ENCODE results near the gene C1orf52. TPM values are rescaled to one million over a fixed set of nuclear protein-coding genes. Genes with fewer than 3 reads are reported as not detected.

Gene C1orf52
- total and polyA plus RNA-seq, 7 donors, result 10.2 to 28.8 (median 15.1) TPM

DNA sequence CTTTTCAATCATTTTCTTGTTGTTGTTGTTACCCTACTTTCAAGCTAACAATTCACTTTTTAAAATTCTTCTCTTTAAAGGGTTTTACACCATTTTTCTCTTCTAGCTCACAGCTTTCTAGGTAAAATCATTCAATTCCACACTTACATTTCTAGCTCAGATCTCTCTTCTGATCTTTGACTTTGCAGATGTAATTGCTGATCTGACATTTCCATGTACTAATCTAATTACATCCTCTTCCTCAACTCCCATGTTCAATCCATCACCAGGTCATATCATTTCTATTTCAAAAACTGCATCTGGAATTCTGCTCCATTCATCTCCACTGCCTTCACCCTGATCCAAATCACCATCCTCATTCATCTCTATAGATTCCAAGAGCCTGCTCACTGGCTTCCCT lies 13.9 kb upstream of the C1orf52 start:
- intact Hi-C loops (cut with DNase I), result no loop called here

GRCh38 chr1:85268801-85269585 lies 9.5 kb upstream of the C1orf52 start:
- WGBS, 3 donors, result 73 to 85% (median 75%) methylated on average over 5 of the region's 5 CpGs
- intact Hi-C loops (cut with DNase I), result loop anchor here in 1 of 2 donors (10.0 kb wide), 1 partner anchor 764 kb away; the partner anchor contains the start of genes GNG5 and SPATA1
- peaks cover 7 to 78% of the 10 kb centered on the region in 2 donors for H3K36me3 ChIP-seq (ENCODE audit: insufficient read depth in 1 of 2, low read depth in 1 of 2)

More for the DNA sequence above, 13.9 kb upstream of the C1orf52 start:
- Histone ChIP-seq H3K4me3 (no peak overlapping the region), H3K27me3 (ENCODE audit: insufficient read depth in 3 of 3, low read length in 2 of 3) (no peaks in the 10 kb centered on the region), H3K27ac (no peak overlapping the region), H3K4me1 (peaks cover 14% of the 10 kb centered on the region), H3K36me3 (ENCODE audit: insufficient read depth in 1 of 2, low read depth in 1 of 2) (peaks cover 5 to 37% of the 10 kb centered on the region in 2 donors), H3K9me3 (no peaks in the 10 kb centered on the region)
- no peak for DNase-seq
- TF ChIP-seq CTCF (IDR thresholded peaks at IDR 0.05), result no peak
- no peak for ATAC-seq

DNA sequence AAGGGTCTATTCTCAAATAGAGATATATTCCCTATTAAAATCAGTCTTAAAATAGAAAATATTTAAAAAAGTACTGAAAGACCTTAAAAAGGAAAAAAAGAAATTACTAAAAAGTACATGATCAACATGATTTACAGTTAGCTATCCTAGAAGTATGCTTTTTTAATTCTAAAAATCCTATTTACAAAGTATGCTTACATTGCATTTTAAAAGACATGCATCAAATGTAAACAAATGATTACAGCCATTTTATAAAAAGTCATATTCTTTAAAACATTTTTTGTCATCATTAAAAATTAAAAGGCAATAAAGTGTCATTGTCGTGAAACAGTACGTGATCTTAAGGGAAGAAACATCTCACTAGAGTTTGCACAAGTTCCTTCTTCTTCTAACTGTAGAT lies 7.9 kb upstream of the C1orf52 start:
- H3K36me3 ChIP-seq (ENCODE audit: insufficient read depth in 1 of 2, low read depth in 1 of 2), result peaks cover 7 to 80% of the 10 kb centered on the region in 2 donors
- ATAC-seq (no peak), DNase-seq (no peak)
- no peaks in the 10 kb centered on the region for H3K9me3 ChIP-seq
- intact Hi-C loops (cut with DNase I), result loop anchor here in 1 of 2 donors (10.0 kb wide), 1 partner anchor 763 kb away; the partner anchor contains the start of genes GNG5 and SPATA1
- no peaks in the 10 kb centered on the region for H3K27me3 ChIP-seq (ENCODE audit: insufficient read depth in 3 of 3, low read length in 2 of 3)
- no peaks in the 10 kb centered on the region for H3K4me1 ChIP-seq
- 93 to 96% (median 94%) methylated on average over 2 of the region's 2 CpGs for WGBS, 3 donors
- H3K4me3 ChIP-seq, result no peak overlapping the region
- H3K27ac ChIP-seq, result no peak overlapping the region
- no peak for TF ChIP-seq CTCF (IDR thresholded peaks at IDR 0.05)

More at GRCh38 chr1:85268801-85269585, 9.5 kb upstream of the C1orf52 start:
- no peak overlapping the region for H3K27ac ChIP-seq
- no peak overlapping the region for H3K4me3 ChIP-seq
- TF ChIP-seq CTCF (IDR thresholded peaks at IDR 0.05), result no peak
- H3K9me3 ChIP-seq, result no peaks in the 10 kb centered on the region
- peaks cover under 1% of the 10 kb centered on the region for H3K4me1 ChIP-seq
- ATAC-seq (no peak), DNase-seq (no peak)
- H3K27me3 ChIP-seq (ENCODE audit: insufficient read depth in 3 of 3, low read length in 2 of 3), result no peaks in the 10 kb centered on the region

- DNase-seq, result no peak
- intact Hi-C loops (cut with DNase I), result loop anchor here in 1 of 2 donors (10.0 kb wide), 1 partner anchor 759 kb away; the partner anchor contains the start of genes GNG5 and SPATA1
- Histone ChIP-seq H3K4me3 (no peak overlapping the region), H3K27me3 (ENCODE audit: insufficient read depth in 3 of 3, low read length in 2 of 3) (no peaks in the 10 kb centered on the region), H3K9me3 (no peaks in the 10 kb centered on the region), H3K4me1 (peaks cover 3% of the 10 kb centered on the region), H3K27ac (no peak overlapping the region), H3K36me3 (ENCODE audit: insufficient read depth in 1 of 2, low read depth in 1 of 2) (peaks cover 2 to 56% of the 10 kb centered on the region in 2 donors)
- 89 to 97% (median 94%) methylated on average over 2 of the region's 2 CpGs for WGBS, 3 donors
- no peak for ATAC-seq
- no peak for TF ChIP-seq CTCF (IDR thresholded peaks at IDR 0.05)
Measured at GRCh38 chr1:85264150-85264549, 4.7 kb upstream of the C1orf52 start.
